Measurements from ENCODE around the gene LDB2. TPM values are rescaled to one million over a fixed set of nuclear protein-coding genes. Genes with fewer than 3 reads are reported as not detected.

LDB2 gene
- total and polyA plus RNA-seq, 2 donors (not counting 3 experiments of a cell fraction or from before 2014, with no cell fraction given), result 127 to 223 TPM

- H3K4me3 ChIP-seq (replicated peaks in 1 of 3; ENCODE audit: insufficient read depth in 1 of 3, low read depth in 1 of 3, low read length in 3 of 3), result no peak overlapping the region
- H4K20me1 ChIP-seq (replicated peaks; ENCODE audit: control insufficient read depth, extremely low read depth, insufficient read depth, low read length), result no peaks in the 10 kb centered on the region
- H3K36me3 ChIP-seq (ENCODE audit: control insufficient read depth in 2 of 2, extremely low read depth in 1 of 2, insufficient read depth in 2 of 2, low read length in 2 of 2), result peaks cover 2 to 12% of the 10 kb centered on the region in 2 experiments
- dilution Hi-C loops (cut with MboI; ENCODE audit: extremely low pct_ligation_motif_present, low sequenced_read_pairs), result no loop called here
- H3K4me1 ChIP-seq (ENCODE audit: control insufficient read depth, extremely low read depth, insufficient read depth, low read length), result peaks cover 9% of the 10 kb centered on the region
- DNase-seq (ENCODE audit: low read depth, low spot score), result no peak
- no peaks in the 10 kb centered on the region for H3K79me2 ChIP-seq (ENCODE audit: control insufficient read depth, insufficient read depth, low read length)
- H3K9me1 ChIP-seq (replicated peaks; ENCODE audit: control insufficient read depth, extremely low read depth, insufficient read depth, low read length), result no peaks in the 10 kb centered on the region
- FAIRE-seq, result no peak
- POLR2A ChIA-PET, result no interaction called here
- H3K27ac ChIP-seq (ENCODE audit: insufficient read depth, low read depth, low read length), result no peak overlapping the region
- intact Hi-C loops (cut with micrococcal nuclease), result no loop called here
- no peak for TF ChIP-seq POLR2A (IDR thresholded peaks at IDR 0.05; ENCODE audit: low read depth, low read length)
- TF ChIP-seq EZH2 (IDR thresholded peaks at IDR 0.05; ENCODE audit: borderline replicate concordance, low read depth, low read length, severe bottlenecking), result no peak
- no peak for TF ChIP-seq JUN (IDR thresholded peaks at IDR 0.05; ENCODE audit: borderline replicate concordance, insufficient read depth, insufficient read length, low read depth)
- TF ChIP-seq POLR2AphosphoS5 (IDR thresholded peaks at IDR 0.05; ENCODE audit: insufficient read depth, low read depth, low read length), result no peak
- no peak for TF ChIP-seq FOS (IDR thresholded peaks at IDR 0.05; ENCODE audit: borderline replicate concordance, insufficient read depth, low read length)
- no peak for TF ChIP-seq MAX (IDR thresholded peaks at IDR 0.05; ENCODE audit: insufficient read depth, insufficient read length)
- BruUV-seq (replicated peaks), result no TSS peak
- H3K4me2 ChIP-seq (ENCODE audit: insufficient read depth, low read length), result no peak overlapping the region
- H3K9me3 ChIP-seq (replicated peaks; ENCODE audit: control insufficient read depth, insufficient read depth, low read length), result no peaks in the 10 kb centered on the region
- H2AFZ ChIP-seq (ENCODE audit: low read depth, low read length), result no peak overlapping the region
- H3K27me3 ChIP-seq (ENCODE audit: control insufficient read depth in 2 of 2, insufficient read depth in 2 of 2, low read length in 2 of 2), result no peaks in the 10 kb centered on the region
- CTCF ChIA-PET, result interaction anchor here (2.2 kb wide), 1 partner anchor 139 kb away, joined by 6 read pairs; no protein-coding TSS in a partner anchor
- no peak overlapping the region for H3K9ac ChIP-seq (replicated peaks; ENCODE audit: extremely low read depth, insufficient read depth, low read length)
Measured at GRCh38 chr4:16777726-16778125, 120.7 kb downstream of the LDB2 start.

- FAIRE-seq (no peak), DNase-seq (ENCODE audit: low read depth, low spot score) (no peak)
- Histone ChIP-seq H2AFZ (ENCODE audit: low read depth, low read length) (no peak overlapping the region), H3K9me3 (replicated peaks; ENCODE audit: control insufficient read depth, insufficient read depth, low read length) (no peaks in the 10 kb centered on the region), H3K9me1 (replicated peaks; ENCODE audit: control insufficient read depth, extremely low read depth, insufficient read depth, low read length) (no peaks in the 10 kb centered on the region), H3K4me2 (ENCODE audit: insufficient read depth, low read length) (no peak overlapping the region), H3K79me2 (ENCODE audit: control insufficient read depth, insufficient read depth, low read length) (no peaks in the 10 kb centered on the region), H4K20me1 (replicated peaks; ENCODE audit: control insufficient read depth, extremely low read depth, insufficient read depth, low read length) (no peaks in the 10 kb centered on the region), H3K9ac (replicated peaks; ENCODE audit: extremely low read depth, insufficient read depth, low read length) (no peak overlapping the region), H3K4me1 (ENCODE audit: control insufficient read depth, extremely low read depth, insufficient read depth, low read length) (peaks cover 21% of the 10 kb centered on the region), H3K4me3 (replicated peaks in 1 of 3; ENCODE audit: insufficient read depth in 1 of 3, low read depth in 1 of 3, low read length in 3 of 3) (no peak overlapping the region), H3K36me3 (ENCODE audit: control insufficient read depth in 2 of 2, extremely low read depth in 1 of 2, insufficient read depth in 2 of 2, low read length in 2 of 2) (peaks cover 0 to 4% of the 10 kb centered on the region in 2 experiments), H3K27ac (ENCODE audit: insufficient read depth, low read depth, low read length) (no peak overlapping the region), H3K27me3 (ENCODE audit: control insufficient read depth in 2 of 2, insufficient read depth in 2 of 2, low read length in 2 of 2) (no peaks in the 10 kb centered on the region)
- dilution Hi-C loops (cut with MboI; ENCODE audit: extremely low pct_ligation_motif_present, low sequenced_read_pairs) (no loop called here), intact Hi-C loops (cut with micrococcal nuclease) (no loop called here)
- ChIA-PET POLR2A (no interaction called here), CTCF (no interaction called here)
- BruUV-seq (replicated peaks), result no TSS peak
- no peak for TF ChIP-seq CTCF (IDR thresholded peaks at IDR 0.05; ENCODE audit: extremely low read depth in 1 of 2, insufficient read depth in 1 of 2, low read depth in 1 of 2, low read length in 2 of 2)
Measured at GRCh38 chr4:16775411-16776154, 122.9 kb downstream of the LDB2 start.
